Caco-2 (cell line): ENCODE results near the gene WFIKKN1. TPM values are rescaled to one million over a fixed set of nuclear protein-coding genes. Genes with fewer than 3 reads are reported as not detected.

Source experiments
- BruUV-seq: library from RNA; stranded (reverse); fragments of 400-500 nt; replicated peaks from 2 replicates; lab custom pipeline; 2021; lab: Mats Ljungman, UMichigan
- CTCF ChIA-PET: fragments of 300-600 bp; sonication (Branson Sonifier 250); formaldehyde crosslinking; loops from one replicate; lab custom pipeline; 2022; ENCODE audit warnings: antibody characterized with exemption; lab: Charles Lee
- POLR2A ChIA-PET: fragments of 300-600 bp; sonication (Branson Sonifier 250); formaldehyde crosslinking; loops from one replicate; lab custom pipeline; 2022; ENCODE audit warnings: antibody characterized with exemption; lab: Charles Lee
- DNase-seq, 2 experiments: peaks; one replicate each; pipeline versions ENCODE4 v3.0.0 to v3.0.0-alpha.2; 2020 to 2022
- H3K27me3 ChIP-seq: replicated peaks from 2 replicates; pipeline ENCODE4 v1.6.0; 2011; ENCODE audit warnings: low read length; ENCODE audit not compliant: control insufficient read depth, insufficient read depth
- H3K36me3 ChIP-seq: 2 replicates; pipeline ENCODE4 v1.5.1; 2011; ENCODE audit warnings: low read length; ENCODE audit not compliant: control insufficient read depth, insufficient read depth
- H3K4me1 ChIP-seq: fragments of 250-450 bp; sonication (Bioruptor Pico); 2 replicates; pipeline ENCODE4 v1.5.1; 2020; ENCODE audit warnings: mild to moderate bottlenecking
- H3K4me3 ChIP-seq: 2 replicates; pipeline ENCODE4 v1.5.1; 2011; ENCODE audit warnings: low read depth, mild to moderate bottlenecking, control low read depth, low read length
- H3K9me3 ChIP-seq: fragments of 250-450 bp; sonication (Bioruptor Pico); 2 replicates; pipeline ENCODE4 v1.5.1; 2020; ENCODE audit warnings: mild to moderate bottlenecking, moderate library complexity
- H3K27ac Mint-ChIP-seq: one replicate; pipeline ENCODE4 v1.8.0; 2022; ENCODE audit warnings: mixed read lengths; ENCODE audit not compliant: unreplicated experiment
- H3K27me3 Mint-ChIP-seq: one replicate; pipeline ENCODE4 v1.8.0; 2022; ENCODE audit warnings: mixed read lengths; ENCODE audit not compliant: insufficient read depth, unreplicated experiment
- H3K36me3 Mint-ChIP-seq: one replicate; pipeline ENCODE4 v1.8.0; 2022; ENCODE audit warnings: mild to moderate bottlenecking, mixed read lengths; ENCODE audit not compliant: insufficient read depth, unreplicated experiment
- H3K4me1 Mint-ChIP-seq: one replicate; pipeline ENCODE4 v1.8.0; 2022; ENCODE audit warnings: low read depth, mixed read lengths; ENCODE audit not compliant: unreplicated experiment
- H3K4me3 Mint-ChIP-seq: one replicate; pipeline ENCODE4 v1.8.0; 2022; ENCODE audit warnings: mild to moderate bottlenecking, moderate library complexity, mixed read lengths; ENCODE audit not compliant: unreplicated experiment
- H3K9me3 Mint-ChIP-seq: one replicate; pipeline ENCODE4 v1.8.0; 2022; ENCODE audit warnings: mixed read lengths; ENCODE audit not compliant: unreplicated experiment
- CTCF ChIP-seq, 2 experiments: fragments of 200-600 bp in 1 of 2; IDR thresholded peaks; 1 replicate in 1 of 2; 2 replicates in 1 of 2; pipeline versions ENCODE4 v1.5.1 to v1.8.0; 2011 to 2022; ENCODE audit warnings: antibody characterized with exemption in 1 of 2, control low read depth in 1 of 2, inconsistent platforms in 1 of 2, low read depth in 1 of 2, low read length in 1 of 2, mild to moderate bottlenecking in 1 of 2, moderate library complexity in 1 of 2; ENCODE audit not compliant: insufficient read depth in 1 of 2, severe bottlenecking in 1 of 2, unreplicated experiment in 1 of 2
- intact Hi-C: fragments of 100-400 bp; cut with micrococcal nuclease; formaldehyde crosslinking; loops from one replicate; pipeline ENCODE4 v1.10.0; 2022; ENCODE audit not compliant: unreplicated experiment
- total RNA-seq: library from RNA; stranded (reverse); gene quantifications from 2 replicates; pipeline ENCODE4 v1.2.3, GENCODE V29; 2022

WFIKKN1 gene
- total RNA-seq, 1 experiment from 2014 or later, result 0.54 TPM

GRCh38 chr16:667780-668518, 37.2 kb downstream of the WFIKKN1 start, which contains the start of gene RHOT2:
RHOT2 (plus strand) TSS chr16:668132; CDS start chr16:668200, 68 bp downstream.
- POLR2A ChIA-PET, result no interaction called here
- no peaks in the 10 kb centered on the region for H3K27me3 Mint-ChIP-seq
- intact Hi-C loops, result no loop called here
- Histone ChIP-seq H3K9me3 (no peaks in the 10 kb centered on the region), H3K36me3 (peaks cover 5% of the 10 kb centered on the region), H3K4me3 (peak within 1 kb of the TSS; percentile 99), H3K27me3 (no peaks in the 10 kb centered on the region), H3K4me1 (no peaks in the 10 kb centered on the region; the same call in 1 of the 2 replicates)
- CTCF ChIA-PET, result interaction anchor here (1.0 kb wide), 1 partner anchor 22 kb away, joined by 3 read pairs; no protein-coding TSS in a partner anchor
- no peaks in the 10 kb centered on the region for H3K36me3 Mint-ChIP-seq
- no peaks in the 10 kb centered on the region for H3K9me3 Mint-ChIP-seq
- TSS peak; percentile 24 for BruUV-seq
- peak; percentile 41 to 69 for TF ChIP-seq CTCF (IDR thresholded peaks at IDR 0.05; ENCODE audit: insufficient read depth in 1 of 2, low read depth in 1 of 2, low read length in 1 of 2, severe bottlenecking in 1 of 2, unreplicated experiment in 1 of 2)
- no peak within 1 kb of the TSS for H3K27ac Mint-ChIP-seq
- DNase-seq, result peak; percentile 89 to 94
- H3K4me3 Mint-ChIP-seq, result peak within 1 kb of the TSS; percentile 73
- H3K4me1 Mint-ChIP-seq, result no peaks in the 10 kb centered on the region

DNA sequence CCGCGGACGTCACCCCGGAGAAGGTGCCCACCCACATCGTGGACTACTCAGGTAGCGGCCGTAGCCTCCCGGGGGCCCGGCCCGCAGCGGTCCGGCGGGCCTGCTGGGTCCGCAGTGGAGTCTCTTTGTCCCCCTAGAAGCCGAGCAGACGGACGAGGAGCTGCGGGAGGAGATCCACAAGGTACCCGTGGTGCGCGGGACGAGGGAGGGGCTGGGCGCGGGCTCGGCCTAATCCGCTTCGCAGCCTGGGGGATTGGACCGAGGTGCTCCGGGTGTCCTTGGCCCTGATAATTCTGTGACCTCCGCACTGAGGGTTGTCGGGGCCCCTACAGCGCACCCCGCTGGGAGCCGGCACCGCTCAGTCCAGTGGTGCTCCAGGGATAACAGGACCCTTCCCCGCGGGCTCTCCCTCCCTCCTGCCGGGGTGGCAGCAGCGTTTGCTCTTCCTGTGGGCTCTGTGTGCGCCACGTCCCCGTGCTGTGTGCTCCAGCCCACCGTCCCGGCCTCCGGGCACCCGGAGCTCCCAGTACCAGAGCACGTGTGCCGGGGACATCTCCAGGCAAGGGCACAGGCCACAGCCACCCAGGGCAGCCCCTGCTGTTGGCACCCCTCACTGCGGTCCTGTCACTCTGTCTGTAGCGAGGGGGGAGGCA, 37.9 kb downstream of the WFIKKN1 start:
- DNase-seq, result no peak
- intact Hi-C loops, result no loop called here
- Mint-ChIP-seq H3K4me1 (no peaks in the 10 kb centered on the region), H3K4me3 (peak overlapping the region; percentile 73), H3K36me3 (peaks cover 1% of the 10 kb centered on the region), H3K9me3 (no peaks in the 10 kb centered on the region), H3K27ac (no peak overlapping the region), H3K27me3 (no peaks in the 10 kb centered on the region)
- no peak for TF ChIP-seq CTCF (IDR thresholded peaks at IDR 0.05; ENCODE audit: insufficient read depth in 1 of 2, low read depth in 1 of 2, low read length in 1 of 2, severe bottlenecking in 1 of 2, unreplicated experiment in 1 of 2)
- no TSS peak for BruUV-seq
- H3K4me3 ChIP-seq, result peak overlapping the region; percentile 99
- H3K27me3 ChIP-seq, result no peaks in the 10 kb centered on the region
- peaks cover 5% of the 10 kb centered on the region for H3K36me3 ChIP-seq
- CTCF ChIA-PET, result no interaction called here
- H3K4me1 ChIP-seq, result no peaks in the 10 kb centered on the region; the same call in 1 of the 2 replicates
- H3K9me3 ChIP-seq, result no peaks in the 10 kb centered on the region
- POLR2A ChIA-PET, result no interaction called here

- CTCF ChIA-PET, result no interaction called here
- no TSS peak for BruUV-seq
- Mint-ChIP-seq H3K4me1 (no peaks in the 10 kb centered on the region), H3K4me3 (no peak overlapping the region), H3K9me3 (no peaks in the 10 kb centered on the region), H3K27ac (no peak overlapping the region), H3K27me3 (no peaks in the 10 kb centered on the region), H3K36me3 (peaks cover 9% of the 10 kb centered on the region)
- no peaks in the 10 kb centered on the region for H3K9me3 ChIP-seq
- H3K36me3 ChIP-seq, result peaks cover 5% of the 10 kb centered on the region
- no peak for DNase-seq
- TF ChIP-seq CTCF (IDR thresholded peaks at IDR 0.05; ENCODE audit: insufficient read depth in 1 of 2, low read depth in 1 of 2, low read length in 1 of 2, severe bottlenecking in 1 of 2, unreplicated experiment in 1 of 2), result no peak
- intact Hi-C loops, result no loop called here
- no peaks in the 10 kb centered on the region; the same call in 1 of the 2 replicates for H3K4me1 ChIP-seq
- no peaks in the 10 kb centered on the region for H3K27me3 ChIP-seq
- H3K4me3 ChIP-seq, result no peak overlapping the region
- POLR2A ChIA-PET, result no interaction called here
Observed at GRCh38 chr16:669666-670065, 38.9 kb downstream of the WFIKKN1 start.
